ENCODE results near the gene SLC25A11. TPM values are rescaled to one million over a fixed set of nuclear protein-coding genes. Genes with fewer than 3 reads are reported as not detected.

Gene SLC25A11
- total RNA-seq, 1 experiment from 2014 or later: 75.1 TPM

GRCh38 chr17:4986951-4987766, 47.3 kb upstream of the SLC25A11 start, which contains the start of gene CAMTA2 (continued):
- TF ChIP-seq ZBTB33 (IDR thresholded peaks at IDR 0.05; ENCODE audit: extremely low read depth, insufficient replicate concordance, low read length): peak; percentile 30
- TF ChIP-seq CBX3 (IDR thresholded peaks at IDR 0.05; ENCODE audit: low read depth): no peak
- no peak for TF ChIP-seq TCF7L2 (IDR thresholded peaks at IDR 0.05; ENCODE audit: borderline replicate concordance, extremely low read depth, insufficient read depth, insufficient read length)
- peak; percentile 58 for TF ChIP-seq RAD21 (IDR thresholded peaks at IDR 0.05; ENCODE audit: low read depth)
- TF ChIP-seq YY1 (IDR thresholded peaks at IDR 0.05; ENCODE audit: extremely low read depth, insufficient replicate concordance, low read depth, low read length): peak; percentile 71
- TF ChIP-seq ELF1 (IDR thresholded peaks at IDR 0.05; ENCODE audit: borderline replicate concordance, low read depth): no peak
- TF ChIP-seq ZFX (IDR thresholded peaks at IDR 0.05): peak; percentile 75; the same call in 1 of the 2 replicates
- TF ChIP-seq EGR1 (IDR thresholded peaks at IDR 0.05; ENCODE audit: low read depth): peak; percentile 77
- TF ChIP-seq EZH2phosphoT487 (IDR thresholded peaks at IDR 0.05; ENCODE audit: borderline replicate concordance): no peak
- TF ChIP-seq EZH2 (IDR thresholded peaks at IDR 0.05): no peak

- Histone ChIP-seq H3K9ac (ENCODE audit: low read length) (peak overlapping the region; percentile 90), H3K36me3 (ENCODE audit: control insufficient read depth in 1 of 2, insufficient read depth in 2 of 2, low read length in 2 of 2) (peaks cover 2 to 8% of the 10 kb centered on the region in 2 experiments; a peak in 1 of 4 replicates), H2AFZ (ENCODE audit: low read depth, low read length, poor library complexity, severe bottlenecking) (no peak overlapping the region), H3K27ac (ENCODE audit: low read depth, low read length) (peak overlapping the region; percentile 84), H3K9me2 (ENCODE audit: insufficient read depth) (no peaks in the 10 kb centered on the region), H3K79me2 (ENCODE audit: insufficient read depth, low read length) (peaks cover 15% of the 10 kb centered on the region), H3K9me3 (ENCODE audit: control insufficient read depth in 1 of 2, insufficient read depth in 1 of 2, low read depth in 1 of 2, low read length in 2 of 2) (no peaks in the 10 kb centered on the region), H4K20me1 (ENCODE audit: insufficient read depth) (no peaks in the 10 kb centered on the region), H3K4me2 (ENCODE audit: low read length) (peak overlapping the region; percentile 99), H3K4me1 (ENCODE audit: control insufficient read depth in 1 of 2, insufficient read depth in 2 of 2, low read length in 2 of 2) (peaks cover 7 to 24% of the 10 kb centered on the region in 2 experiments), H3K27me3 (ENCODE audit: insufficient read depth, low read length) (no peaks in the 10 kb centered on the region), H3K4me3 (replicated peaks in 1 of 2; ENCODE audit: low read depth in 1 of 2, low read length in 2 of 2) (peak overlapping the region; percentile 72 to 97)
- intact Hi-C loops (cut with micrococcal nuclease): loop anchor here (2.0 to 5.0 kb wide), 2 partner anchors 39 to 78 kb away; partner anchors contain the start of gene PFN1
- BruUV-seq (replicated peaks): TSS peak; percentile 42
- ChIA-PET POLR2A (interaction anchor here (1.6 to 1.9 kb wide), 5 partner anchors 11 to 77 kb away, joined by 4 to 16 read pairs (median 7); partner anchors contain the start of genes INCA1, KIF1C, RNF167 and SLC25A11), RAD21 (ENCODE audit: low non-redundant PET in 1 of 2, low total read pairs in 2 of 2, uncharacterized antibody in 2 of 2, unreplicated experiment in 2 of 2) (no interaction called here), CTCF (interaction anchor here (1.1 kb wide), 1 partner anchor 77 kb away, joined by 7 read pairs; no protein-coding TSS in a partner anchor)
- ATAC-seq: peak; percentile 10
- TF ChIP-seq POLR2AphosphoS5 (IDR thresholded peaks at IDR 0.05; ENCODE audit: low read depth, low read length): peak; percentile 46; the same call in 1 of the 2 replicates
- TF ChIP-seq ZBTB33 (IDR thresholded peaks at IDR 0.05; ENCODE audit: extremely low read depth, insufficient replicate concordance, low read length): no peak
- no peak for TF ChIP-seq EZH2 (IDR thresholded peaks at IDR 0.05)
- no peak for TF ChIP-seq YY1 (IDR thresholded peaks at IDR 0.05; ENCODE audit: extremely low read depth, insufficient replicate concordance, low read depth, low read length)
- TF ChIP-seq REST (IDR thresholded peaks at IDR 0.05; ENCODE audit: low read depth): no peak
- no peak for TF ChIP-seq CBX3 (IDR thresholded peaks at IDR 0.05; ENCODE audit: low read depth)
- no peak for TF ChIP-seq SP1 (IDR thresholded peaks at IDR 0.05; ENCODE audit: low read depth)
- no peak for DNase-seq (ENCODE audit: low read depth, low spot score)
Measured at GRCh38 chr17:4986403-4986802, 46.6 kb upstream of the SLC25A11 start.
